GM04503 (cell line): ENCODE results near the gene OR8B8.
"Not testable (repeated sequence)": the region's sequence is repeated elsewhere in the genome, so short reads cannot be mapped to it uniquely, and the experiment has no call there.

Experiments
- DNase-seq: peaks from one replicate; pipeline ENCODE4 v3.0.0-alpha.2; 2012; ENCODE audit warnings: low read depth

OR8B8 gene

GRCh38 chr11:124441519-124441918, 4.0 kb downstream of the OR8B8 start:
- DNase-seq, result no peak

GRCh38 chr11:124441081-124441480, 4.4 kb downstream of the OR8B8 start:
- no peak for DNase-seq

- DNase-seq, result no peak
Measured at GRCh38 chr11:124440608-124441007, 4.9 kb downstream of the OR8B8 start.

GRCh38 chr11:124434699-124435098, 10.8 kb downstream of the OR8B8 start:
- no peak for DNase-seq

GRCh38 chr11:124429599-124429998, 15.9 kb downstream of the OR8B8 start:
- DNase-seq, result no peak

GRCh38 chr11:124424384-124424921, 21.0 kb downstream of the OR8B8 start, which contains the start of gene OR8B4:
Gene OR8B4, minus strand, starts transcription at chr11:124424871. Its CDS starts 0 bp downstream, at chr11:124424871.
- no peak for DNase-seq

- DNase-seq, result no peak
Measured at GRCh38 chr11:124421043-124421442, 24.5 kb downstream of the OR8B8 start.

GRCh38 chr11:124415356-124415923, 30.1 kb downstream of the OR8B8 start:
- peak; percentile 0 for DNase-seq

GRCh38 chr11:124409906-124410305, 35.6 kb downstream of the OR8B8 start:
- DNase-seq, result no peak

GRCh38 chr11:124405581-124405980, 39.9 kb downstream of the OR8B8 start:
- no peak for DNase-seq

GRCh38 chr11:124403186-124403585, 42.3 kb downstream of the OR8B8 start:
- not testable (repeated sequence) for DNase-seq

- peak; percentile 45 for DNase-seq
Measured at GRCh38 chr11:124402326-124402922, 43.1 kb downstream of the OR8B8 start.

- no peak for DNase-seq
Measured at GRCh38 chr11:124398924-124399323, 46.6 kb downstream of the OR8B8 start, which contains the start of gene OR8B3. Gene OR8B3, minus strand, starts transcription at chr11:124399024. Its CDS starts 1,673 bp downstream, at chr11:124397351.

- not testable (repeated sequence) for DNase-seq
Measured at GRCh38 chr11:124396847-124397246, 48.6 kb downstream of the OR8B8 start.

GRCh38 chr11:124394408-124394807, 51.1 kb downstream of the OR8B8 start:
- DNase-seq, result no peak
